Panc1 (cell line): ENCODE measurements around the gene INIP.

Source experiments
- POLR2AphosphoS5 ChIP-seq: IDR thresholded peaks from 2 replicates; pipeline ENCODE4 v1.6.1; 2012; ENCODE audit warnings: mild to moderate bottlenecking, low read depth, low read length, moderate library complexity
- SIN3A ChIP-seq: IDR thresholded peaks from 2 replicates; pipeline ENCODE4 v1.6.1; 2012; ENCODE audit warnings: low read depth, mild to moderate bottlenecking, low read length, moderate library complexity, borderline replicate concordance; ENCODE audit not compliant: insufficient read depth
- TF ChIP-seq, protein P1 (sequence below): fragments of 450-650 bp; IDR thresholded peaks from 2 replicates; pipeline ENCODE4 v1.5.1; 2017; ENCODE audit warnings: mild to moderate bottlenecking
- TF ChIP-seq, protein P2 (sequence below), 2 experiments: IDR thresholded peaks; 2 replicates each; pipeline ENCODE4 v1.6.1; 2011 to 2012; ENCODE audit warnings: low read depth in 2 of 2, control low read depth in 1 of 2, low read length in 1 of 2, mild to moderate bottlenecking in 1 of 2, moderate library complexity in 1 of 2; ENCODE audit not compliant: insufficient read depth in 1 of 2

DNA sequence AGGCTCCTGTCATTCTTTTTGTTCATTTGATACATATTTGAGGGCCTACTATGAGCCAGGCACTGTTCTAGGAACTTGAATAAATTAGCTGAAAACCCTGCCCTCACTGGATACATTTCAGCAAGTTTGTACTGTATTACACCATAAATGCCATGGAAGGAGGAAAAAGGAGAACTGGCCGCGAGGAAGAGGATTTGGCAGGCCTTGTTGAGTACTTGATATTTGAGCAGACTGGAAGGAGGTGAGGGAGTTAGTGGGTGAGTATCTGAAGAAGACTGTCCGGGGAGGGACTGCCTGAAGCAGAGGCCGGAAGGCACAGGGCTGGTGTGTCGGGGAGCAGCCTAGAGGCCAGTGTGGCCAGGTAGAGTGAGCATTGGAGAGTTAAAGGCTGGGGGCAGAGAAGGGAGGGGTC, 37.1 kb upstream of the INIP start:
- TF ChIP-seq POLR2AphosphoS5: no peak
- TF ChIP-seq, protein P1, sequence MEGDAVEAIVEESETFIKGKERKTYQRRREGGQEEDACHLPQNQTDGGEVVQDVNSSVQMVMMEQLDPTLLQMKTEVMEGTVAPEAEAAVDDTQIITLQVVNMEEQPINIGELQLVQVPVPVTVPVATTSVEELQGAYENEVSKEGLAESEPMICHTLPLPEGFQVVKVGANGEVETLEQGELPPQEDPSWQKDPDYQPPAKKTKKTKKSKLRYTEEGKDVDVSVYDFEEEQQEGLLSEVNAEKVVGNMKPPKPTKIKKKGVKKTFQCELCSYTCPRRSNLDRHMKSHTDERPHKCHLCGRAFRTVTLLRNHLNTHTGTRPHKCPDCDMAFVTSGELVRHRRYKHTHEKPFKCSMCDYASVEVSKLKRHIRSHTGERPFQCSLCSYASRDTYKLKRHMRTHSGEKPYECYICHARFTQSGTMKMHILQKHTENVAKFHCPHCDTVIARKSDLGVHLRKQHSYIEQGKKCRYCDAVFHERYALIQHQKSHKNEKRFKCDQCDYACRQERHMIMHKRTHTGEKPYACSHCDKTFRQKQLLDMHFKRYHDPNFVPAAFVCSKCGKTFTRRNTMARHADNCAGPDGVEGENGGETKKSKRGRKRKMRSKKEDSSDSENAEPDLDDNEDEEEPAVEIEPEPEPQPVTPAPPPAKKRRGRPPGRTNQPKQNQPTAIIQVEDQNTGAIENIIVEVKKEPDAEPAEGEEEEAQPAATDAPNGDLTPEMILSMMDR: no peak
- TF ChIP-seq SIN3A: no peak
- TF ChIP-seq, protein P2, sequence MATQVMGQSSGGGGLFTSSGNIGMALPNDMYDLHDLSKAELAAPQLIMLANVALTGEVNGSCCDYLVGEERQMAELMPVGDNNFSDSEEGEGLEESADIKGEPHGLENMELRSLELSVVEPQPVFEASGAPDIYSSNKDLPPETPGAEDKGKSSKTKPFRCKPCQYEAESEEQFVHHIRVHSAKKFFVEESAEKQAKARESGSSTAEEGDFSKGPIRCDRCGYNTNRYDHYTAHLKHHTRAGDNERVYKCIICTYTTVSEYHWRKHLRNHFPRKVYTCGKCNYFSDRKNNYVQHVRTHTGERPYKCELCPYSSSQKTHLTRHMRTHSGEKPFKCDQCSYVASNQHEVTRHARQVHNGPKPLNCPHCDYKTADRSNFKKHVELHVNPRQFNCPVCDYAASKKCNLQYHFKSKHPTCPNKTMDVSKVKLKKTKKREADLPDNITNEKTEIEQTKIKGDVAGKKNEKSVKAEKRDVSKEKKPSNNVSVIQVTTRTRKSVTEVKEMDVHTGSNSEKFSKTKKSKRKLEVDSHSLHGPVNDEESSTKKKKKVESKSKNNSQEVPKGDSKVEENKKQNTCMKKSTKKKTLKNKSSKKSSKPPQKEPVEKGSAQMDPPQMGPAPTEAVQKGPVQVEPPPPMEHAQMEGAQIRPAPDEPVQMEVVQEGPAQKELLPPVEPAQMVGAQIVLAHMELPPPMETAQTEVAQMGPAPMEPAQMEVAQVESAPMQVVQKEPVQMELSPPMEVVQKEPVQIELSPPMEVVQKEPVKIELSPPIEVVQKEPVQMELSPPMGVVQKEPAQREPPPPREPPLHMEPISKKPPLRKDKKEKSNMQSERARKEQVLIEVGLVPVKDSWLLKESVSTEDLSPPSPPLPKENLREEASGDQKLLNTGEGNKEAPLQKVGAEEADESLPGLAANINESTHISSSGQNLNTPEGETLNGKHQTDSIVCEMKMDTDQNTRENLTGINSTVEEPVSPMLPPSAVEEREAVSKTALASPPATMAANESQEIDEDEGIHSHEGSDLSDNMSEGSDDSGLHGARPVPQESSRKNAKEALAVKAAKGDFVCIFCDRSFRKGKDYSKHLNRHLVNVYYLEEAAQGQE (IDR thresholded peaks at IDR 0.05; ENCODE audit: insufficient read depth in 1 of 2, low read depth in 2 of 2, low read length in 1 of 2): no peak
